NCI-H2196 treated with DMSO at 0.1 percent for 48 hours (cell line): ENCODE results near the gene COMMD6.

Experiments used
- DNase-seq: peaks from one replicate; lab custom pipeline; 2025; ENCODE audit not compliant: unreplicated experiment; lab: John Stamatoyannopoulos, UW

COMMD6 gene

DNA sequence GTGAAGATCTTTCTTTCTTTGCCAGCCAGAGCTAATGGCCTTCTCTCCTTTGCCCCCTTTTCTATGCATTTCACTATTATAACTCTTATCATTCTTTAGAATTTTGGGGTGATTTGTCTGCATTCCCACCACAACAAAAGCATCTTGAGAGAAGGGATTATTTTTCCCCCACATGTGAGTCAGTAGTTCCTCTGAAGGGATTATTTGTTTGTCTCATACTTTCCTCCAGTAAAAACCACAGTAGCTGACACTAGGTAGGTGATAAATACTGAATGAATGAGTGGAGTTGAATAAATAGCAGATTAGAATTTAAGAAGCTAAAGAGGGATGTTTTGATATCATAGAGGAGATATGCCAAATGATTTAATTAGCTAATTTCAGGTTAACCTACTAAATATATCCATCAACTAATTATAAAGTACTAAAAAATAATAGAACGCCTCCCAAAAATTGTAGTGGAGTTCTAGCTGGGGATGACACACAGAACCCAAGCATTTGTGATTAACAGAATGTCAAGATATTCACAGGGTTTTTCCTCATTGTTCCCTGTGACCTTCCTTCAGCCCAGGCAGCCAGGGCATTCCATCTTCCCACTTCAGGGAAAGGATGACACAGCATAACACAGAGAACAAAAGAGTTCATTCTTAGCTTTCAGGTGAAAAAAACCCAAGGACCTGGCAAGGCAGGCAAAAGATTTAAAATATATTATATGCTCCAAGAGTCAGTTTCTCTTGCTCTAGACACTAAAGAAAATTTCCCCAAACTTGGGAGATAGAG lies 52.2 kb downstream of the COMMD6 start:
- no peak for DNase-seq

DNA sequence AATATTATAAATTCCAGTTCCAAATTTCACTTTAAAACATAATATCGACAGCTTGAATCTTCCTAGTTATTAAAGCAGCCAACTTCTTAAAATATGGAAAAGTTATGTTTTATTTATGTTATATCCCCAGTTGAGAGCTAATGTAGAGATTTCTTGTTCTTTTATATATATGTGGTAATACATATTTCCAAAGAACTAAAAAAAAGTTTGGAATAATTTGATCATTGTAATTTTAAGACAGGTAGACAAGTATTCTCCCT lies 54.9 kb downstream of the COMMD6 start:
- no peak for DNase-seq

- peak; percentile 47 for DNase-seq
These were observed 55.4 kb downstream of the COMMD6 start, which contains the start of gene TBC1D4 for GRCh38 chr13:75482070-75482819. TBC1D4 (minus strand) TSS chr13:75482169; CDS start chr13:75481767, 402 bp downstream.

GRCh38 chr13:75481176-75482069 lies 56.2 kb downstream of the COMMD6 start:
- no peak for DNase-seq

DNA sequence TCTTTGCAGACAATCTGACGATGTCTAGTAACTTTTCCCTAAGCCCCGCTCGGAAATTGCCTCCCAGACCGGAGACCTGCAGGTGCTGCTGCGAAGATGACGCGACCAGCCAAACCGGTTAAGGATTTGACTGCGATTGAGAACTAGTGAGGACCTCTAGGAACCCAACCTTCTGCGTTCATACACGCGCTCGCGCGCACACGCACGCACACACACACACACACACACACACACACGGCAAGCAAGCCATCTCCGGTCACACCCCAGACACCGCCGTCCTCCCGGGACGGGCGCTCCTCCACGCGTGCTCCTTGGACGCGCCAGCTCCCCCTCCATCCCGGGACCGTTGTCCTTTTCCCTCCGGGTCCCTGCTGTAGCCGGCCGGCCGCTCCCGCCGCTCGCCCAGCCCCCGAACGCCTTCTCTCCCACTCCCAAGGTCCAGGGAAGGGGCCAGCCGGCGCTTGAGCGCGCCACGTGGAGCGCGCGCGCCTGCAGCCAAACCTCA lies 56.9 kb downstream of the COMMD6 start:
- DNase-seq = no peak

GRCh38 chr13:75479102-75479740 lies 58.4 kb downstream of the COMMD6 start:
- DNase-seq = no peak

- no peak for DNase-seq
These were observed 59.0 kb downstream of the COMMD6 start for GRCh38 chr13:75478659-75479058.
